ENCODE measurements around the gene SLC24A5. TPM values are rescaled to one million over a fixed set of nuclear protein-coding genes. Genes with fewer than 3 reads are reported as not detected.

Gene SLC24A5
- total RNA-seq, 1 donor from 2014 or later, result 1.3 TPM

- H3K36me3 Mint-ChIP-seq, result no peaks in the 10 kb centered on the region
- H3K27ac Mint-ChIP-seq, result no peak overlapping the region
- peaks cover 6% of the 10 kb centered on the region for H3K4me1 Mint-ChIP-seq (ENCODE audit: unreplicated experiment)
- no peak overlapping the region for H3K4me3 Mint-ChIP-seq
- no peaks in the 10 kb centered on the region for H3K27me3 Mint-ChIP-seq
- DNase-seq (ENCODE audit: extremely low spot score, unreplicated experiment), result no peak
- peak; percentile 68 for TF ChIP-seq CTCF (conservative IDR thresholded peaks at IDR 0.05)
- H3K9me3 Mint-ChIP-seq, result no peaks in the 10 kb centered on the region
Observed at GRCh38 chr15:48084759-48085590, 35.8 kb upstream of the SLC24A5 start.

GRCh38 chr15:48085591-48085930, 35.2 kb upstream of the SLC24A5 start:
- H3K27ac Mint-ChIP-seq, result no peak overlapping the region
- H3K36me3 Mint-ChIP-seq, result no peaks in the 10 kb centered on the region
- DNase-seq (ENCODE audit: extremely low spot score, unreplicated experiment), result no peak
- no peak overlapping the region for H3K4me3 Mint-ChIP-seq
- peaks cover 11% of the 10 kb centered on the region for H3K4me1 Mint-ChIP-seq (ENCODE audit: unreplicated experiment)
- peaks cover 4% of the 10 kb centered on the region for H3K27me3 Mint-ChIP-seq
- H3K9me3 Mint-ChIP-seq, result no peaks in the 10 kb centered on the region
- TF ChIP-seq CTCF (conservative IDR thresholded peaks at IDR 0.05), result no peak

- TF ChIP-seq CTCF (conservative IDR thresholded peaks at IDR 0.05), result no peak
- H3K4me1 Mint-ChIP-seq (ENCODE audit: unreplicated experiment), result peaks cover 14% of the 10 kb centered on the region
- H3K27me3 Mint-ChIP-seq, result peaks cover 4% of the 10 kb centered on the region
- H3K9me3 Mint-ChIP-seq, result no peaks in the 10 kb centered on the region
- no peaks in the 10 kb centered on the region for H3K36me3 Mint-ChIP-seq
- DNase-seq (ENCODE audit: extremely low spot score, unreplicated experiment), result no peak
- no peak overlapping the region for H3K27ac Mint-ChIP-seq
- H3K4me3 Mint-ChIP-seq, result peak overlapping the region; percentile 21
Observed at GRCh38 chr15:48086133-48086532, 34.7 kb upstream of the SLC24A5 start.

- Mint-ChIP-seq H3K4me1 (ENCODE audit: unreplicated experiment) (peaks cover 18% of the 10 kb centered on the region), H3K9me3 (no peaks in the 10 kb centered on the region), H3K27ac (no peak overlapping the region), H3K27me3 (peaks cover 4% of the 10 kb centered on the region), H3K4me3 (no peak overlapping the region), H3K36me3 (no peaks in the 10 kb centered on the region)
- no peak for DNase-seq (ENCODE audit: extremely low spot score, unreplicated experiment)
- no peak for TF ChIP-seq CTCF (conservative IDR thresholded peaks at IDR 0.05)
Observed at GRCh38 chr15:48086576-48086975, 34.2 kb upstream of the SLC24A5 start.

- Mint-ChIP-seq H3K27me3 (peaks cover 4% of the 10 kb centered on the region), H3K9me3 (no peaks in the 10 kb centered on the region), H3K4me3 (no peak overlapping the region), H3K36me3 (no peaks in the 10 kb centered on the region), H3K4me1 (ENCODE audit: unreplicated experiment) (peaks cover 20% of the 10 kb centered on the region), H3K27ac (no peak overlapping the region)
- DNase-seq (ENCODE audit: extremely low spot score, unreplicated experiment), result no peak
- no peak for TF ChIP-seq CTCF (conservative IDR thresholded peaks at IDR 0.05)
Observed at GRCh38 chr15:48087844-48088243, 32.9 kb upstream of the SLC24A5 start.
